Small intestine (tissue), 7 donors: ENCODE data around the gene CLIP4. TPM values are rescaled to one million over a fixed set of nuclear protein-coding genes. Genes with fewer than 3 reads are reported as not detected.
A peak's percentile ranks its signal among the peaks of the same experiment; 100 is the strongest.
"Not testable (repeated sequence)": the region's sequence is repeated elsewhere in the genome, so short reads cannot be mapped to it uniquely, and the experiment has no call there.

Experiments
- DNase-seq, 2 donors: peaks; one replicate each; pipeline versions ENCODE4 v3.0.0 to v3.0.0-alpha.2; 2013
- FAIRE-seq: peaks from 2 replicates; lab custom pipeline; 2012; peaks lifted over from hg19 to GRCh38; lab: Jason Lieb, UNC
- H3K27ac ChIP-seq, 3 donors: one replicate each; pipeline ENCODE4 v1.5.1; 2013; ENCODE audit warnings: low read length in 2 of 3, mild to moderate bottlenecking in 2 of 3, control low read depth in 1 of 3, inconsistent platforms in 1 of 3, low read depth in 1 of 3, moderate library complexity in 1 of 3
- H3K27me3 ChIP-seq, 3 donors: one replicate each; pipeline ENCODE4 v1.6.1; 2013; ENCODE audit warnings: low read length in 3 of 3, inconsistent platforms in 1 of 3; ENCODE audit not compliant: control insufficient read depth in 3 of 3, insufficient read depth in 3 of 3
- H3K36me3 ChIP-seq, 3 donors: one replicate each; pipeline ENCODE4 v1.6.1; 2013; ENCODE audit warnings: low read length in 3 of 3, inconsistent platforms in 1 of 3, low read depth in 1 of 3, mild to moderate bottlenecking in 1 of 3, moderate library complexity in 1 of 3; ENCODE audit not compliant: control insufficient read depth in 3 of 3, insufficient read depth in 2 of 3
- H3K4me1 ChIP-seq, 3 donors: one replicate each; pipeline ENCODE4 v1.6.1; 2013; ENCODE audit warnings: low read length in 2 of 3, inconsistent platforms in 1 of 3, low read depth in 1 of 3, mild to moderate bottlenecking in 1 of 3, moderate library complexity in 1 of 3; ENCODE audit not compliant: control insufficient read depth in 3 of 3, insufficient read depth in 2 of 3
- H3K4me3 ChIP-seq, 3 donors: one replicate each; pipeline ENCODE4 v1.5.1; 2013; ENCODE audit warnings: low read length in 3 of 3, control low read depth in 1 of 3, inconsistent platforms in 1 of 3, low read depth in 1 of 3, mild to moderate bottlenecking in 1 of 3, moderate library complexity in 1 of 3
- H3K9me3 ChIP-seq, 2 donors: one replicate each; pipeline ENCODE4 v1.6.1; 2013; ENCODE audit warnings: low read depth in 1 of 2, low read length in 1 of 2; ENCODE audit not compliant: control insufficient read depth in 2 of 2, insufficient read depth in 1 of 2
- WGBS, 3 donors: extraction: QIAGEN DNeasy Blood & Tissue Kit; methylation state at CpG; one replicate each; pipeline ENCODE4 v1.1.7; 2013; 5-methylcytosine and 5-hydroxymethylcytosine counted together
- polyA plus RNA-seq, 4 donors: library from polyadenylated mRNA; stranded (reverse) in 3 of 4; unstranded in 1 of 4; fragments of 200-250 nt in 3 of 4; fragments of 120-200 nt in 1 of 4; gene quantifications; one replicate each; pipeline versions ENCODE4 v1.2.1 to v1.2.3, GENCODE V29; 2013
- donor health status: healthy with polysubstance abuse.
- donor health status: control.
- donor health status: control.
- donor health status: Bipolar disorder and iron deficiency.
- donor health status: healthy.

CLIP4 gene
- polyA plus RNA-seq, 4 donors = 0.52 to 5.8 (median 1.1) TPM

- H3K9me3 ChIP-seq, H3K27me3 ChIP-seq, H3K27ac ChIP-seq, FAIRE-seq, H3K4me3 ChIP-seq, H3K4me1 ChIP-seq, DNase-seq, H3K36me3 ChIP-seq: not testable (repeated sequence)
- 89% methylated on average over 3 of the region's 3 CpGs for WGBS, 3 donors
These were observed 7.7 kb upstream of the CLIP4 start for GRCh38 chr2:29107547-29107946.

- FAIRE-seq (no peak), DNase-seq (no peak)
- Histone ChIP-seq H3K9me3 (no peaks in the 10 kb centered on the region), H3K4me3 (no peak overlapping the region), H3K27me3 (no peaks in the 10 kb centered on the region), H3K36me3 (no peaks in the 10 kb centered on the region), H3K4me1 (no peaks in the 10 kb centered on the region), H3K27ac (no peak overlapping the region)
- WGBS, 3 donors = 72 to 86% (median 78%) methylated on average over 8 of the region's 8 CpGs
These were observed 7.0 kb upstream of the CLIP4 start for GRCh38 chr2:29108225-29108624.

GRCh38 chr2:29109246-29109645, 6.0 kb upstream of the CLIP4 start:
- no peaks in the 10 kb centered on the region for H3K4me1 ChIP-seq
- no peaks in the 10 kb centered on the region for H3K36me3 ChIP-seq
- H3K4me3 ChIP-seq = no peak overlapping the region
- no peak for FAIRE-seq
- H3K27me3 ChIP-seq = peaks cover 0 to 8% (median 2%) of the 10 kb centered on the region in 3 donors
- H3K27ac ChIP-seq = no peak overlapping the region
- no peak for DNase-seq
- H3K9me3 ChIP-seq = no peaks in the 10 kb centered on the region
- WGBS, 3 donors = 91 to 96% (median 91%) methylated on average over 2 of the region's 2 CpGs

- Histone ChIP-seq H3K36me3 (no peaks in the 10 kb centered on the region), H3K4me1 (no peaks in the 10 kb centered on the region), H3K9me3 (no peaks in the 10 kb centered on the region), H3K4me3 (no peak overlapping the region), H3K27ac (no peak overlapping the region), H3K27me3 (peaks cover 0 to 19% (median 2%) of the 10 kb centered on the region in 3 donors)
- no peak for DNase-seq
- no peak for FAIRE-seq
- WGBS, 3 donors = 57 to 79% (median 72%) methylated on average over 4 of the region's 4 CpGs
These were observed 4.2 kb upstream of the CLIP4 start for GRCh38 chr2:29110916-29111535.

- FAIRE-seq = no peak
These were observed 2.8 kb upstream of the CLIP4 start for GRCh38 chr2:29112379-29112778.

GRCh38 chr2:29113027-29113686, 2.1 kb upstream of the CLIP4 start:
- H3K4me1 ChIP-seq = no peaks in the 10 kb centered on the region
- H3K9me3 ChIP-seq = no peaks in the 10 kb centered on the region
- peaks cover 0 to 29% (median 2%) of the 10 kb centered on the region in 3 donors for H3K27me3 ChIP-seq
- DNase-seq = no peak
- no peaks in the 10 kb centered on the region for H3K36me3 ChIP-seq
- no peak overlapping the region for H3K4me3 ChIP-seq
- H3K27ac ChIP-seq = no peak overlapping the region
- no peak for FAIRE-seq
- 85 to 88% (median 88%) methylated on average over 5 of the region's 5 CpGs for WGBS, 3 donors

More at GRCh38 chr2:29112379-29112778, 2.8 kb upstream of the CLIP4 start:
- no peaks in the 10 kb centered on the region for H3K36me3 ChIP-seq
- no peaks in the 10 kb centered on the region for H3K4me1 ChIP-seq
- no peak overlapping the region for H3K27ac ChIP-seq
- H3K9me3 ChIP-seq = no peaks in the 10 kb centered on the region
- no peak for DNase-seq
- H3K27me3 ChIP-seq = peaks cover 0 to 29% (median 2%) of the 10 kb centered on the region in 3 donors
- H3K4me3 ChIP-seq = no peak overlapping the region

GRCh38 chr2:29113891-29114321, 1.3 kb upstream of the CLIP4 start:
- FAIRE-seq = no peak
- WGBS, 3 donors = 45 to 50% (median 47%) methylated on average over 4 of the region's 4 CpGs
- Histone ChIP-seq H3K27ac (peak overlapping the region in 1 of 3 donors; percentile 95), H3K9me3 (no peaks in the 10 kb centered on the region), H3K4me3 (no peak overlapping the region), H3K36me3 (no peaks in the 10 kb centered on the region), H3K4me1 (no peaks in the 10 kb centered on the region), H3K27me3 (peaks cover 0 to 29% (median 2%) of the 10 kb centered on the region in 3 donors)
- no peak for DNase-seq

- Histone ChIP-seq H3K27ac (peak overlapping the region in 1 of 3 donors; percentile 95), H3K27me3 (peaks cover 0 to 29% (median 2%) of the 10 kb centered on the region in 3 donors), H3K36me3 (no peaks in the 10 kb centered on the region), H3K9me3 (no peaks in the 10 kb centered on the region), H3K4me1 (peaks cover 0 to 2% (median 0%) of the 10 kb centered on the region in 3 donors), H3K4me3 (no peak overlapping the region)
- 80 to 83% (median 80%) methylated on average over 10 of the region's 10 CpGs for WGBS, 3 donors
- no peak for FAIRE-seq
- no peak for DNase-seq
These were observed 649 bp upstream of the CLIP4 start for GRCh38 chr2:29114586-29114945.
